OCI-LY7 (cell line): ENCODE data around the gene SUCLA2.

Experiments used
- CTCF ChIP-seq: fragments of 200-600 bp; sonication (generic); conservative IDR thresholded peaks from 2 replicates; pipeline ENCODE4 v1.5.1; 2014; ENCODE audit warnings: mild to moderate bottlenecking, antibody characterized with exemption, low read length, moderate library complexity, mixed read lengths
- EZH2phosphoT487 ChIP-seq: fragments of 200-600 bp; sonication (generic); IDR thresholded peaks from 2 replicates; pipeline ENCODE4 v1.6.1; 2018; ENCODE audit warnings: low read depth, borderline replicate concordance, mild to moderate bottlenecking, mixed run types, antibody characterized with exemption, low read length, moderate library complexity, mixed read lengths

DNA sequence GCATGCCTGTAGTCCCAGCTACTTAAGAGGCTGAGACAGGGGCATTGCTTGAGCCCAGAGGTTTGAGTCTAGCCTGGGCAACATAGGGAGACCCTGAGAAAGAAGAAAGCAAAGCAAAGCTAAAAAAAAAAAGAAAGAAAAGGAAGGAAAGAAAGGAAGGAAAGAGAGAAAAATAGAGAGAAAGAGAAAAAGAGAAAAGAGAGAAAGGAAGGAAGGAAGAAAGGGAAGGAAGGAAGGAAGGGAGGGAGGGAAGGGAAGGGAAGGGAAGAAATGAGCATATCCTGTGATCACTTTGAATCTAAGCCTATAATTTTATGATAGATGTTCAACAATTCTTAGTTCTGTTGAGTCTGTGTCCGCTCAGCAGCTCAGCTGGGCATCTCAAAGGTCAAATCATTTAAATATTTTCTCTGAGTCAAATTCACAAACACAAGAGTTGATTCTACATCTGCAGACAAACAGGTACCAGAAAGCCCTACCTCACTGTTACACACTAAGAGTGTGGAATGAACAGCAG lies 70.4 kb downstream of the SUCLA2 start:
- TF ChIP-seq CTCF, result no peak
- no peak for TF ChIP-seq EZH2phosphoT487
